Measurements from ENCODE around the gene TEX11.
"Not testable (repeated sequence)": the region's sequence is repeated elsewhere in the genome, so short reads cannot be mapped to it uniquely, and the experiment has no call there.

TEX11 gene

GRCh38 chrX:70808942-70809940, 99.3 kb downstream of the TEX11 start:
- Histone ChIP-seq H4K91ac (ENCODE audit: low read depth, low read length) (no peak overlapping the region), H3K9me3 (ENCODE audit: insufficient read depth, low read depth, low read length) (no peaks in the 10 kb centered on the region), H4K12ac (ENCODE audit: low read depth, low read length) (no peak overlapping the region), H3K79me1 (ENCODE audit: low read length) (no peaks in the 10 kb centered on the region), H3K4me2 (ENCODE audit: low read length) (no peak overlapping the region), H3K9ac (ENCODE audit: low read length) (no peak overlapping the region), H2BK5ac (ENCODE audit: low read depth, low read length, poor library complexity) (no peak overlapping the region), H3K18ac (ENCODE audit: low read length) (no peak overlapping the region), H3K36me3 (ENCODE audit: control insufficient read depth in 1 of 2, insufficient read depth in 2 of 2, low read length in 2 of 2) (no peaks in the 10 kb centered on the region), H3K27me3 (ENCODE audit: insufficient read depth, low read length) (no peaks in the 10 kb centered on the region), H3K14ac (ENCODE audit: low read length) (no peak overlapping the region), H3K27ac (ENCODE audit: low read depth, low read length) (no peak overlapping the region), H3K79me2 (ENCODE audit: control insufficient read depth, insufficient read depth, low read length, poor library complexity) (no peaks in the 10 kb centered on the region), H3K23ac (ENCODE audit: low read length) (no peak overlapping the region), H2AFZ (ENCODE audit: insufficient read depth, low read length, poor library complexity) (no peak overlapping the region), H2AK5ac (ENCODE audit: low read length) (no peak overlapping the region), H4K8ac (ENCODE audit: low read depth, low read length) (no peak overlapping the region), H2BK12ac (ENCODE audit: low read length) (no peak overlapping the region), H3K4me1 (ENCODE audit: control insufficient read depth in 1 of 2, insufficient read depth in 2 of 2, low read length in 2 of 2) (no peaks in the 10 kb centered on the region), H3K4me3 (ENCODE audit: low read depth, low read length) (no peak overlapping the region), H3K4ac (ENCODE audit: low read depth, low read length) (no peak overlapping the region), H2BK120ac (ENCODE audit: insufficient read depth, low read length, poor library complexity) (no peak overlapping the region)
- no peak for DNase-seq
- WGBS (ENCODE audit: extremely low coverage, insufficient coverage, insufficient read length) = no CpG with 5 or more reads among the region's 11 CpGs

- no peak overlapping the region for H2BK120ac ChIP-seq (ENCODE audit: insufficient read depth, low read length, poor library complexity)
- H3K18ac ChIP-seq (ENCODE audit: low read length) = no peak overlapping the region
- H2AFZ ChIP-seq (ENCODE audit: insufficient read depth, low read length, poor library complexity) = no peak overlapping the region
- no peak overlapping the region for H3K14ac ChIP-seq (ENCODE audit: low read length)
- no peak overlapping the region for H2BK5ac ChIP-seq (ENCODE audit: low read depth, low read length, poor library complexity)
- H2BK12ac ChIP-seq (ENCODE audit: low read length) = no peak overlapping the region
- H3K4me2 ChIP-seq (ENCODE audit: low read length) = no peak overlapping the region
- H3K23ac ChIP-seq (ENCODE audit: low read length) = no peak overlapping the region
- no peak for DNase-seq
- H3K79me1 ChIP-seq (ENCODE audit: low read length) = no peaks in the 10 kb centered on the region
- no peak overlapping the region for H2AK5ac ChIP-seq (ENCODE audit: low read length)
- H3K79me2 ChIP-seq (ENCODE audit: control insufficient read depth, insufficient read depth, low read length, poor library complexity) = no peaks in the 10 kb centered on the region
- H3K4me3 ChIP-seq (ENCODE audit: low read depth, low read length) = no peak overlapping the region
- no peak overlapping the region for H4K91ac ChIP-seq (ENCODE audit: low read depth, low read length)
- no peak overlapping the region for H4K12ac ChIP-seq (ENCODE audit: low read depth, low read length)
- H3K4ac ChIP-seq (ENCODE audit: low read depth, low read length) = no peak overlapping the region
- H3K27me3 ChIP-seq (ENCODE audit: insufficient read depth, low read length) = no peaks in the 10 kb centered on the region
- H3K9me3 ChIP-seq (ENCODE audit: insufficient read depth, low read depth, low read length) = no peaks in the 10 kb centered on the region
- no CpG with 5 or more reads among the region's 8 CpGs for WGBS (ENCODE audit: extremely low coverage, insufficient coverage, insufficient read length)
- H3K9ac ChIP-seq (ENCODE audit: low read length) = no peak overlapping the region
- no peaks in the 10 kb centered on the region for H3K36me3 ChIP-seq (ENCODE audit: control insufficient read depth in 1 of 2, insufficient read depth in 2 of 2, low read length in 2 of 2)
- no peak overlapping the region for H3K27ac ChIP-seq (ENCODE audit: low read depth, low read length)
- H4K8ac ChIP-seq (ENCODE audit: low read depth, low read length) = no peak overlapping the region
- no peaks in the 10 kb centered on the region for H3K4me1 ChIP-seq (ENCODE audit: control insufficient read depth in 1 of 2, insufficient read depth in 2 of 2, low read length in 2 of 2)
Measured at GRCh38 chrX:70806081-70806480, 102.4 kb downstream of the TEX11 start.

GRCh38 chrX:70796742-70797141, 111.8 kb downstream of the TEX11 start:
- not testable (repeated sequence) for H4K91ac ChIP-seq (ENCODE audit: low read depth, low read length); H3K4me3 ChIP-seq (ENCODE audit: low read depth, low read length); H3K4me1 ChIP-seq (ENCODE audit: control insufficient read depth in 1 of 2, insufficient read depth in 2 of 2, low read length in 2 of 2); H2BK12ac ChIP-seq (ENCODE audit: low read length); H3K14ac ChIP-seq (ENCODE audit: low read length); H3K4me2 ChIP-seq (ENCODE audit: low read length); H2BK120ac ChIP-seq (ENCODE audit: insufficient read depth, low read length, poor library complexity); H3K36me3 ChIP-seq (ENCODE audit: control insufficient read depth in 1 of 2, insufficient read depth in 2 of 2, low read length in 2 of 2); H3K9ac ChIP-seq (ENCODE audit: low read length); H2BK5ac ChIP-seq (ENCODE audit: low read depth, low read length, poor library complexity); H2AK5ac ChIP-seq (ENCODE audit: low read length); DNase-seq; H3K27ac ChIP-seq (ENCODE audit: low read depth, low read length); H3K4ac ChIP-seq (ENCODE audit: low read depth, low read length); H3K9me3 ChIP-seq (ENCODE audit: insufficient read depth, low read depth, low read length); H3K79me2 ChIP-seq (ENCODE audit: control insufficient read depth, insufficient read depth, low read length, poor library complexity); H2AFZ ChIP-seq (ENCODE audit: insufficient read depth, low read length, poor library complexity); H3K23ac ChIP-seq (ENCODE audit: low read length); H3K18ac ChIP-seq (ENCODE audit: low read length); H3K79me1 ChIP-seq (ENCODE audit: low read length); H3K27me3 ChIP-seq (ENCODE audit: insufficient read depth, low read length); H4K8ac ChIP-seq (ENCODE audit: low read depth, low read length); H4K12ac ChIP-seq (ENCODE audit: low read depth, low read length)
- no CpG with 5 or more reads among the region's 1 CpG for WGBS (ENCODE audit: extremely low coverage, insufficient coverage, insufficient read length)

GRCh38 chrX:70774223-70774622, 134.3 kb downstream of the TEX11 start:
- DNase-seq = no peak
- no peak overlapping the region for H4K8ac ChIP-seq (ENCODE audit: low read depth, low read length)
- no peak overlapping the region for H3K4ac ChIP-seq (ENCODE audit: low read depth, low read length)
- H3K9me3 ChIP-seq (ENCODE audit: insufficient read depth, low read depth, low read length) = no peaks in the 10 kb centered on the region
- H3K79me1 ChIP-seq (ENCODE audit: low read length) = no peaks in the 10 kb centered on the region
- no peak overlapping the region for H3K14ac ChIP-seq (ENCODE audit: low read length)
- H3K4me1 ChIP-seq (ENCODE audit: control insufficient read depth in 1 of 2, insufficient read depth in 2 of 2, low read length in 2 of 2) = no peaks in the 10 kb centered on the region
- H2BK5ac ChIP-seq (ENCODE audit: low read depth, low read length, poor library complexity) = no peak overlapping the region
- no peak overlapping the region for H3K18ac ChIP-seq (ENCODE audit: low read length)
- no peak overlapping the region for H2AFZ ChIP-seq (ENCODE audit: insufficient read depth, low read length, poor library complexity)
- H3K9ac ChIP-seq (ENCODE audit: low read length) = no peak overlapping the region
- no peaks in the 10 kb centered on the region for H3K79me2 ChIP-seq (ENCODE audit: control insufficient read depth, insufficient read depth, low read length, poor library complexity)
- WGBS (ENCODE audit: extremely low coverage, insufficient coverage, insufficient read length) = no CpG with 5 or more reads among the region's 2 CpGs
- H3K23ac ChIP-seq (ENCODE audit: low read length) = no peak overlapping the region
- no peak overlapping the region for H2AK5ac ChIP-seq (ENCODE audit: low read length)
- H3K4me2 ChIP-seq (ENCODE audit: low read length) = no peak overlapping the region
- no peak overlapping the region for H2BK120ac ChIP-seq (ENCODE audit: insufficient read depth, low read length, poor library complexity)
- H3K4me3 ChIP-seq (ENCODE audit: low read depth, low read length) = no peak overlapping the region
- no peak overlapping the region for H2BK12ac ChIP-seq (ENCODE audit: low read length)
- no peaks in the 10 kb centered on the region for H3K27me3 ChIP-seq (ENCODE audit: insufficient read depth, low read length)
- H4K91ac ChIP-seq (ENCODE audit: low read depth, low read length) = no peak overlapping the region
- H4K12ac ChIP-seq (ENCODE audit: low read depth, low read length) = no peak overlapping the region
- H3K36me3 ChIP-seq (ENCODE audit: control insufficient read depth in 1 of 2, insufficient read depth in 2 of 2, low read length in 2 of 2) = no peaks in the 10 kb centered on the region
- H3K27ac ChIP-seq (ENCODE audit: low read depth, low read length) = no peak overlapping the region
